Measurements from ENCODE around the gene ZNF548. TPM values are rescaled to one million over a fixed set of nuclear protein-coding genes. Genes with fewer than 3 reads are reported as not detected.

Gene ZNF548
- total RNA-seq, 1 donor from 2014 or later = 17.1 TPM

- intact Hi-C loops (cut with micrococcal nuclease) = no loop called here
Observed at GRCh38 chr19:57395710-57396109, 6.1 kb downstream of the ZNF548 start.

DNA sequence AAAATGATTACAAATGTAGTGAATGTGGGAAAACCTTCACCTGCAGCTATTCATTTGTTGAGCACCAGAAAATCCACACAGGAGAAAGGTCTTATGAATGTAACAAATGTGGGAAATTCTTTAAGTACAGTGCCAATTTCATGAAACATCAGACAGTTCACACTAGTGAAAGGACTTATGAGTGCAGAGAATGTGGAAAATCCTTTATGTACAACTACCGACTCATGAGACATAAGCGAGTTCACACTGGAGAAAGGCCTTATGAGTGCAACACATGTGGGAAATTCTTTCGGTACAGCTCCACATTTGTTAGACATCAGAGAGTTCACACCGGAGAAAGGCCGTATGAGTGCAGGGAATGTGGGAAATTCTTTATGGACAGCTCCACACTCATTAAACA, 9.2 kb downstream of the ZNF548 start:
- intact Hi-C loops (cut with micrococcal nuclease) = no loop called here

DNA sequence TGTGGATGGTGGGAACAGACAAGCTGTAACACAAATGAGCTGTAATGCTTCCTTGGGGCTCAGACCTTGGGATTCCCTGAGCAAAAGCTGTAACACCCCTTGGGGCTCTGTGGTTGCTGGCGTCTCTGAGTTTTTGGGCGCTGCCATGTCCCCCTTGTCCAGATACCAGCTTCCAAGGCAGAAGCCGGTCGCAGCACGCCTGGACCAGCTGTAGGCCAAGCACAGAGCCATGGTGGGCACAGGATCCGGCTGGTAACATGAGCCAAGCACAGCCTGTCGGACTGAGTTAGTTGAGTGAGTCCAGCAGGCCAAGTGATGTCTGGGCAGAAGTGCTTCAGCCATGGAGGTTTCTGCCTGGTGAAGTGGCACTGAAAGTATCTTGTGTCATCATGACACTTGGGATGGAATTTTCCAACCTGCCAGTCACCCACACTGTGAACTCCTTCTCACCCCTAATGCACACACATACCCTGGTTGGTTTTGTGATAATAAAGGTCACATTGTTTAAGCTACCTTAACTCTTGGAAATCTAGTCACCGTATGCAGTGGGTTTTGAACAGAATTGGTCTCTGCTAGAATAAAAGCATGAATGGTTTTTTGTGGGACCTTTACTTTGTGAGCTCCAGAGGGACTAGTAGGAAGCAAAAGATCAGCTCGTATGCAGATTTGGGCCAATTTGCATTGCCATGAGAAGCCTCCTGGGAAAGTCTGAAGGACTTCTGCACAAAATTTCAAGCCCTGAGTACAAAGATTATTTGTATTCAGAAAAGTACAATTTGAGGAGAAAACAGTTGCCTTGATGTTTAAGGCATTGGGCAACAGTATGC, 14.3 kb downstream of the ZNF548 start:
- intact Hi-C loops (cut with micrococcal nuclease) = no loop called here

DNA sequence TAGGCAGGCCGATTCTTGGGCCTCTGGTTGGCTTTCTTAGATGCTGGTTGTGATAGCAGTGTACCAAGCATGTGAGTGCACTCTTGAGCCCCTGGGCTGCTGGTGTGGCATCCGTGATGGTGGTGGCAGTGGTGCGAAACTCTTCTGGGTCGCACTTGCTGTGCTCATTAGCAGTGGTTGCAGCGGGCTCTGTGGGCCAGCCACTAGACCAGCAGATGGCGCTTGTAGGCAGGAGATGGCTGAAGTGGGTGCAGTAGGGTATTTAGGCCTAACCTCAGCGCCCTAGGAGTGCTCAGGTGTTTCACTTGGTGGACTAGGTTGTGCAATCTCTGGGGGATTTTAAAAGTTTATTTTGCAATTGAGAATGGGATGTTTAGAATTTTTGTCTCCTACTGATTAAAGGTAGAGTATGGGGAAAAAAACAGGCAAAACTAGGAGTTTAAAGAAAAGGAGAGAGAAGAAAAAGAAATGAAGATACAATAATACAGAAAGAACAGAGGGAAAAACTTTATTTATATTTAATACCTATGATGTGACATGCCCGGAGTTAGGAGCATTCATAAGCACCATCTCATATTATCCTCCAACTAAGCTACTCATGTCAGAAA, 17.0 kb downstream of the ZNF548 start:
- intact Hi-C loops (cut with micrococcal nuclease) = loop anchor here (1.0 kb wide), 1 partner anchor 749 kb away; no protein-coding TSS in a partner anchor

DNA sequence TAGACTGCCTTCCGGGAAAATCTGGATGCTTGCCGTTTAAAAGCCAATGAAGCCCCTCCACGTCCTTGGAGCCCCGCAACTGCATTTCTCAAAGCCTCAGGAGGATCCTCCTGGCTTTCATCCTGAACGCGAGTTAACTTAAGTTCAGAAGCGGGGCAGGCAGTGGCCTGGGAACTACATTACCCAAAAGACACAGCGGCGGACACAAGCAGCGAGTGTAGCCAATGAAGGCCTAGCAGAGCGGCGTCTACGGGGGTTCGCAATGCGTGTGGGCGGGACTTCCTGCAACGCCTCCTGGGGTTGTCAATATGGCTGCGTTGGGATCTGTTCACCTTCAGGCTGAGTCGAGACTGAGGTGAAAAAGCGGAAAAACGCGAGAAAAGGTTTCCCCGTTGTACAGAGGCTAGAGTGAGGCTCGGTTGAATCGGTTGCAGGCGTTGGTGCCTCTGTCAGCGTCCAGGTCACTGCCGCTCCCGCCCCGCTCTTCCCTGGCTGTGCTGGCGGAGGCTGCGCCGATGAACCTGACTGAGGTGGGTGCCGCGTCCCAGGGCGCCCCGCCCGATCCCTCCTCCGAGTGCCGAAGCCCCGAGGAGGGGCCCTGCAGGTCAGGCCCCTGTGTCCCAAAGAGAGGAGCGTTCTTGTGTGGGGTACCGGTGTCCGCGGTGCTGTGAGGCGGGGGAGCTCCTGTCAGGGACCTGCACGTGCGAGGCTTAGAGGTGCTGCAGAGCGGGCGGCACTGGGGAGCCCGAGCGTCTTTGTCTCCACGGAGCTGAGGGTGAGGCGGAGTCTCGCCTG, 21.4 kb downstream of the ZNF548 start, which contains the start of gene ZNF17:
Gene ZNF17 (plus strand): TSS at position 285 of the 795 bp plus-strand sequence. CDS start 2,455 bp downstream, outside the sequence.
- intact Hi-C loops (cut with micrococcal nuclease) = loop anchor here (1.0 to 2.0 kb wide), 11 partner anchors 22 to 222 kb away; partner anchors contain the start of genes TRAPPC2B, ZNF211, ZNF264 and ZNF304

GRCh38 chr19:57419439-57419838, 29.8 kb downstream of the ZNF548 start:
- intact Hi-C loops (cut with micrococcal nuclease) = no loop called here

DNA sequence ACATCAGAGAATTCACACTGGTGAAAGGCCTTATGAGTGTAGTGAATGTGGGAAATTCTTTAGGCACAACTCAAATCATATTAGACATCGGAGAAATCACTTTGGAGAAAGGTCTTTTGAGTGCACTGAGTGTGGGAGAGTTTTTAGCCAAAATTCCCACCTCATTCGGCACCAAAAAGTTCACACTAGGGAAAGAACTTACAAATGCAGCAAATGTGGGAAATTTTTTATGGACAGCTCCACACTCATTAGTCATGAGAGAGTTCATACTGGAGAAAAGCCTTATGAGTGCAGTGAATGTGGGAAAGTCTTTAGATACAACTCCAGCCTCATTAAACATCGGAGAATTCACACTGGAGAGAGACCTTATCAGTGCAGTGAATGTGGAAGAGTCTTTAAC, 31.4 kb downstream of the ZNF548 start:
- intact Hi-C loops (cut with micrococcal nuclease) = no loop called here

DNA sequence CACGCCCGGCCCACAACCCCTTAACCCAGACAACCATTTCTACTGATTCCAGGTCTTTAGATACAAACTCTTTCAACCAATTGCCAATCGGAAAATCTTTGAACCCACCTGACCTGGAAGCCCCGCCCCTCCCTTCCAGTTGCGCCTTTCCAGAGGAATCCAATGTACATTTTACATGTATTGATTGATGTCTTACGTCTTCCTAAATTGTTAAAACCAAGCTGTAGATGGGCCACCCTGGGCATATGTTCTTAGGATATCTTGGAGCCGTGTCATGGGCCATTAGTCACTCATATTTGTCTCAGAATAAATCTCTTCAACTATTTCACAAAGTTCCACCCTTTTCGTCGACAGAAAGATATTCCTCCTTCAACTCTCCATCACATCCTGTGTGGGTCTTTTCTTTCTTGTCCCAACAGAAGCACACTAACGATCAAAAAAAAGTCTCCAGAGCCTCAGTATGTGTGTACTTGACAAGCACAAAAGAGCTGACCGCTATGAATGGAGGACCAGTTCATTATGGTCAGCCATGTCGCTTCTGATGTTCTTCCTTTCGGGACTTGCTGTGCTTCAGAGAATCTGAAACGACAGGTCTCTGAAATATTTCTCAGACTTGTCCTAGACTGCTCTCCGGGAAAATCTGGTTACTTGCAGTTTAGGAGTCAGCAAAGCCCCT, 44.9 kb downstream of the ZNF548 start:
- intact Hi-C loops (cut with micrococcal nuclease) = loop anchor here (1.0 to 10.0 kb wide), 17 partner anchors 23 to 892 kb away; partner anchors contain the start of genes TRAPPC2B, ZNF134, ZNF17 and ZNF211

- intact Hi-C loops (cut with micrococcal nuclease) = loop anchor here (1.0 to 10.0 kb wide), 17 partner anchors 24 to 891 kb away; partner anchors contain the start of genes TRAPPC2B, ZNF134, ZNF17 and ZNF211
Observed at GRCh38 chr19:57435062-57435978, 45.7 kb downstream of the ZNF548 start, which contains the start of gene ZNF749. Gene ZNF749 (plus strand): TSS chr19:57435325. CDS start chr19:57435579, 254 bp downstream.

- intact Hi-C loops (cut with micrococcal nuclease) = loop anchor here (10.0 kb wide), 1 partner anchor 88 kb away; the partner anchor contains the start of gene ZNF549
Observed at GRCh38 chr19:57436417-57436816, 46.8 kb downstream of the ZNF548 start.

GRCh38 chr19:57437931-57438330, 48.3 kb downstream of the ZNF548 start:
- intact Hi-C loops (cut with micrococcal nuclease) = loop anchor here (10.0 kb wide), 1 partner anchor 87 kb away; the partner anchor contains the start of gene ZNF549

DNA sequence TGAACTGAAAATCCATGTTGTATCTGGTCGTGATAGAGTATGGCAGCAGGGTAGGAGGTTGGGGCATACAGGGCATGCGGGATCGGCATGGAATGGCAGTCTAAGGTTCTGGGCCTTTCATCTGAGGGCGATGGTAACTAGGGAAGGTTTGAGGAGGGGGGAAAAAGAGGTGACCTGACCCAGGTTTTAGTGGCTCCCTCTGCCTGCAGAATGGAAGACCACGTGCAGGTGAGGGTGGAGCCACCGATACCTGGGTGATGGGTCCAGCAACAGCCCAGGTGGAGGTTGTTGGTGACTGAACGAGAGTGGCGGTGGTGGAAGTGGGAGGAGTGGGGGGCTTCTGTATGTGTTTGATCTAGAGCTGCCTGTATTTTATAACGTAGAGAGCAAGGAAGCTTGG, 49.3 kb downstream of the ZNF548 start:
- intact Hi-C loops (cut with micrococcal nuclease) = loop anchor here (10.0 kb wide), 1 partner anchor 86 kb away; the partner anchor contains the start of gene ZNF549

- intact Hi-C loops (cut with micrococcal nuclease) = no loop called here
Observed at GRCh38 chr19:57441979-57442752, 52.5 kb downstream of the ZNF548 start.

DNA sequence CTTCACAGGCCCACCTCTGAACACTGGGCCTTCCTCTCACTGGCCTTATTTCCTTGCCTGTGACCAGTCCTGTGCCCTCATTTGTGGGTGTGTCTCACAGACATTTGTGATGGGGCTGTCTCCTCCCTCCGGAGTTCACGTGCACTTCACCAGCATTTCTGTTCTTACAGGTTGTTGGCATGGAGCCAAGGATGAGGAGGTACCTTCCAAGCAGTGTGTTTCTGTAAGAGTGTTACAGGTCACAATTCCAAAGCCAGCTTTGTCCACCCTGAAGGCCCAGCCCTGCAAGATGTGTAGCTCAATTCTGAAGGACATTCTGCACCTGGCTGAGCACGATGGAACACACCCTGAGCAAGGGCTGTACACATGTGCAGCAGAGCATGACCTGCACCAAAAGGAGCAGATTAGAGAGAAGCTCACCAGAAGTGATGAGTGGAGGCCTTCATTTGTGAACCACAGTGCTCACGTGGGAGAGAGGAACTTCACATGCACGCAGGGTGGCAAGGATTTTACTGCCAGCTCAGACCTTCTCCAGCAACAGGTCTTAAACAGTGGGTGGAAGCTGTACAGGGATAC, 53.6 kb downstream of the ZNF548 start:
- intact Hi-C loops (cut with micrococcal nuclease) = no loop called here

- intact Hi-C loops (cut with micrococcal nuclease) = no loop called here
Observed at GRCh38 chr19:57452307-57452706, 62.7 kb downstream of the ZNF548 start.
